ENCODE data around the gene ELP5. TPM values are rescaled to one million over a fixed set of nuclear protein-coding genes. Genes with fewer than 3 reads are reported as not detected.

Gene ELP5
- total and polyA plus RNA-seq, 10 of the 15 experiments (the other 5 are each of a cell fraction or from before 2014, with no cell fraction given): 41.1 to 109 (median 77.5) TPM

DNA sequence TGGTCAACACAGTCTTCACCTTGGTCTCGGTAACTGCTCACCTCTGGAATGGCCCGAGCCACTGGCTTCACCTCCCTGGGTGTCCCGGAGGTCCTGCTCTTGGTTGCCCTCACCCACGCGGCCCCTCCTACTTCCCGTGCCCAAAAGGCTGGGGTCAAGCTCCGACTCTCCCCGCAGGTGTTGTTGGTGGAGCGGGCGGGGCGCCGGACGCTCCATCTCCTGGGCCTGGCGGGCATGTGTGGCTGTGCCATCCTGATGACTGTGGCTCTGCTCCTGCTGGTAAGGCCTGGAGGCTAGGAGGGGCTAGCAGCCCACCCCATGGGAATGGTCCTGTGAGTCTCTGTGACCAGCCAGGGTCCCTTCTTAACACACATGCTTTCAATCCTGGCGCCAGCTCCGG is 32.9 kb downstream of the ELP5 start:
- ChIA-PET POLR2A (no interaction called here), CTCF (interaction anchor here (0.8 to 10.3 kb wide), 2 partner anchors 13 to 71 kb away, joined by 3 to 102 read pairs; no protein-coding TSS in a partner anchor), RAD21 (ENCODE audit: unreplicated experiment) (interaction anchor here (1.7 kb wide), 1 partner anchor 11 kb away, joined by 10 read pairs; no protein-coding TSS in a partner anchor), SMC1A (ENCODE audit: uncharacterized antibody, unreplicated experiment) (no interaction called here)
- BruUV-seq (replicated peaks): no TSS peak
- Histone ChIP-seq H3K9me3 (replicated peaks; ENCODE audit: control insufficient read depth, insufficient read depth, low read length) (no peaks in the 10 kb centered on the region), H3K79me2 (ENCODE audit: control insufficient read depth, insufficient read depth, low read length) (no peaks in the 10 kb centered on the region), H3K27me3 (replicated peaks in 1 of 2; ENCODE audit: control insufficient read depth in 2 of 2, insufficient read depth in 2 of 2, low read length in 1 of 2) (peaks cover 0 to 1% of the 10 kb centered on the region in 2 experiments; a peak in 3 of 4 replicates), H4K20me1 (ENCODE audit: control insufficient read depth, insufficient read depth) (no peaks in the 10 kb centered on the region; the same call in none of the 2 replicates), H3K4me3 (no peak overlapping the region), H2AFZ (ENCODE audit: control insufficient read depth, low read depth, low read length) (no peak overlapping the region), H3K36me3 (ENCODE audit: control insufficient read depth in 2 of 2, insufficient read depth in 2 of 2, low read length in 1 of 2) (no peaks in the 10 kb centered on the region), H3K4me2 (ENCODE audit: control insufficient read depth, insufficient read depth) (no peak overlapping the region), H3K27ac (ENCODE audit: control insufficient read depth, insufficient read depth) (no peak overlapping the region), H3K4me1 (ENCODE audit: control insufficient read depth, insufficient read depth, low read length) (peaks cover 8% of the 10 kb centered on the region), H3K9ac (ENCODE audit: control insufficient read depth, insufficient read depth, low read length) (no peak overlapping the region)
- in situ Hi-C loops (cut with MboI) (no loop called here), intact Hi-C loops (cut with micrococcal nuclease; ENCODE audit: unreplicated experiment) (no loop called here)
- WGBS (ENCODE audit: insufficient coverage, insufficient replicate concordance, low lambda C conversion rate, missing lambda C conversion rate): 59% methylated on average over 16 of the region's 16 CpGs
- ATAC-seq: no peak
- TF ChIP-seq YY1 (IDR thresholded peaks at IDR 0.05; ENCODE audit: low read depth, low read length): no peak
- TF ChIP-seq SKIL (IDR thresholded peaks at IDR 0.05; ENCODE audit: low read depth, poor library complexity, severe bottlenecking): no peak
- TF ChIP-seq NFYB (IDR thresholded peaks at IDR 0.05; ENCODE audit: insufficient read depth, low read depth, low read length): no peak
- DNase-seq (ENCODE audit: low read depth, low spot score): no peak
- no peak for FAIRE-seq

GRCh38 chr17:7285679-7286078 is 33.7 kb downstream of the ELP5 start:
- H3K4me2 ChIP-seq (ENCODE audit: control insufficient read depth, insufficient read depth): no peak overlapping the region
- 40% methylated on average over 12 of the region's 12 CpGs for WGBS (ENCODE audit: insufficient coverage, insufficient replicate concordance, low lambda C conversion rate, missing lambda C conversion rate)
- H3K4me1 ChIP-seq (ENCODE audit: control insufficient read depth, insufficient read depth, low read length): peaks cover 8% of the 10 kb centered on the region
- POLR2A ChIA-PET: no interaction called here
- CTCF ChIA-PET: interaction anchor here (1.0 to 10.3 kb wide), 2 partner anchors 12 to 51 kb away, joined by 3 to 102 read pairs; no protein-coding TSS in a partner anchor
- no peak overlapping the region for H2AFZ ChIP-seq (ENCODE audit: control insufficient read depth, low read depth, low read length)
- H3K27ac ChIP-seq (ENCODE audit: control insufficient read depth, insufficient read depth): no peak overlapping the region
- no peaks in the 10 kb centered on the region for H3K36me3 ChIP-seq (ENCODE audit: control insufficient read depth in 2 of 2, insufficient read depth in 2 of 2, low read length in 1 of 2)
- no TSS peak for BruUV-seq (replicated peaks)
- no peaks in the 10 kb centered on the region; the same call in none of the 2 replicates for H4K20me1 ChIP-seq (ENCODE audit: control insufficient read depth, insufficient read depth)
- ATAC-seq: no peak
- H3K9ac ChIP-seq (ENCODE audit: control insufficient read depth, insufficient read depth, low read length): no peak overlapping the region
- no peak for FAIRE-seq
- H3K4me3 ChIP-seq: no peak overlapping the region
- H3K9me3 ChIP-seq (replicated peaks; ENCODE audit: control insufficient read depth, insufficient read depth, low read length): no peaks in the 10 kb centered on the region
- in situ Hi-C loops (cut with MboI): no loop called here
- intact Hi-C loops (cut with micrococcal nuclease; ENCODE audit: unreplicated experiment): no loop called here
- RAD21 ChIA-PET (ENCODE audit: unreplicated experiment): interaction anchor here (1.7 kb wide), 1 partner anchor 10 kb away, joined by 10 read pairs; no protein-coding TSS in a partner anchor
- SMC1A ChIA-PET (ENCODE audit: uncharacterized antibody, unreplicated experiment): interaction anchor here (0.6 to 2.0 kb wide), 2 partner anchors 11 to 19 kb away, joined by 3 to 12 read pairs; no protein-coding TSS in a partner anchor
- H3K27me3 ChIP-seq (replicated peaks in 1 of 2; ENCODE audit: control insufficient read depth in 2 of 2, insufficient read depth in 2 of 2, low read length in 1 of 2): peaks cover 0 to 1% of the 10 kb centered on the region in 2 experiments; a peak in 3 of 4 replicates
- no peak for DNase-seq (ENCODE audit: low read depth, low spot score)
- H3K79me2 ChIP-seq (ENCODE audit: control insufficient read depth, insufficient read depth, low read length): no peaks in the 10 kb centered on the region
- TF ChIP-seq TCF12 (IDR thresholded peaks at IDR 0.05; ENCODE audit: low read depth, low read length) (no peak), ESRRA (IDR thresholded peaks at IDR 0.05; ENCODE audit: low read length) (no peak), ZBTB40 (IDR thresholded peaks at IDR 0.05; ENCODE audit: borderline replicate concordance) (no peak), IRF3 (IDR thresholded peaks at IDR 0.05) (no peak), RFX5 (IDR thresholded peaks at IDR 0.05; ENCODE audit: low read depth, low read length) (no peak)
